HG03378 (cell line): Measurements from ENCODE around the gene ROCK1.
A peak's percentile ranks its signal among the peaks of the same experiment; 100 is the strongest.
"Not testable (repeated sequence)": the region's sequence is repeated elsewhere in the genome, so short reads cannot be mapped to it uniquely, and the experiment has no call there.

Experiments
- ATAC-seq: cut with Tn5 transposase; IDR thresholded peaks from one replicate; pipeline ENCODE4 v1.9.1; 2021; ENCODE audit warnings: mild to moderate bottlenecking, moderate library complexity; ENCODE audit not compliant: unreplicated experiment

The ROCK1 gene

GRCh38 chr18:21056545-21056944 lies 55.1 kb downstream of the ROCK1 start:
- no peak for ATAC-seq

- no peak for ATAC-seq
These were observed 57.3 kb downstream of the ROCK1 start for GRCh38 chr18:21054252-21054821.

DNA sequence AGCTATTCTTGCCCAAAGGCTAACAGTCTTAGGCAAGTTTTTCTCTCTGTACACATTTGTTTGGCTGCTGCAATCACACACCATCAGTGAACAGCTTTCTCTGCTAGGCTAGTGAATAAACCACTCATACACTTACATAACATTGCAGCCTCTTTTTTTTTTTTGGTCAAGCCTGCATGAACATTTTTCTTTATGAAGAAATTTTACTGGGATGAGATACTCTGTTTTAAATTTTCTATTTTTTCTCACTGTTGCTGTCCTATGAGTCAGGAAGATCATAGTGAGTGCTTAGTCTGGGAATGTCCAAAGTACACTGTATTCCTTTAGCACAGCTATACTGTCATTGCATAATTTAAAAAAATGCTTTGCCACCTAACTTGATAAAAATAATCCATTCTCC lies 58.5 kb downstream of the ROCK1 start:
- ATAC-seq = no peak

- ATAC-seq = no peak
These were observed 59.2 kb downstream of the ROCK1 start for GRCh38 chr18:21052385-21052784.

DNA sequence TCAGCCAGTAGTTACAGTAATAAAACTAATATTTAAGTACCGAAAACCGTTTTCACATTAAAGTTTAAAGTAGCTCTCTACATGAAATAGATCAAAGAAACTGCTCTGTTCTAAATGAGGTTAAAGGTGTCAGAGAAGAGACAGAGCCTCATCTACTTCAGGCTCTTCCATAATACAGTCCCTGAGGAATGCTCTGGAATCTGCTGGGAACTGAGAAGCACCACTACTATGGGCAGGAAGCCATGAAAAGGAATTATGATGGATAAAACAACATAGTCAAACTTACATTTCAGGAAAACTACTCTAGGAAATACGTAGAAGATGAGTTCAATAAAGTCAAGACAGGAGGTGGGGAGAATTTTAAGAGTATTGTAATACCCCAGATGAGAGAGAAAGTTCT lies 60.0 kb downstream of the ROCK1 start:
- no peak for ATAC-seq

GRCh38 chr18:21049306-21049705 lies 62.3 kb downstream of the ROCK1 start:
- ATAC-seq = no peak

GRCh38 chr18:21047126-21047525 lies 64.5 kb downstream of the ROCK1 start:
- ATAC-seq = no peak

- ATAC-seq = no peak
These were observed 71.1 kb downstream of the ROCK1 start for GRCh38 chr18:21040466-21040865.

DNA sequence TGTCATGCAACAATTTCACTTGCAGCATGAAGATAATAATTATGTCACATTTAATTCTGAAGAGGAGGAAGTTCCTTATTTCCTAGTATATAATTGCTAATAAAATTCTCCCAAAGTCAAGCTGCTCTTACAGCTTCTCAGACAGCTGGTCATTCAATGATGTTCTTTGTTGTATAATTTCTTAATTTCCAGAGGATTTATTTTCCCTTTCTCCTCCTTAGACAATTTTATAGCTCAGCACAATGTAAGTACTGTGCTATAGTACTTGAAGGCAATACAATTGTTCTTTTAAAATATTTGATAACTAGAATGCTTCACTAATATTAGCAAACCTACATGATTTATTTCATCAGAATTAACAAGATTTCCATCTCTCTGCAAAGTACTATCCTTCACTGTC lies 73.4 kb downstream of the ROCK1 start:
- no peak for ATAC-seq

- no peak for ATAC-seq
These were observed 79.8 kb downstream of the ROCK1 start for GRCh38 chr18:21031845-21032244.

DNA sequence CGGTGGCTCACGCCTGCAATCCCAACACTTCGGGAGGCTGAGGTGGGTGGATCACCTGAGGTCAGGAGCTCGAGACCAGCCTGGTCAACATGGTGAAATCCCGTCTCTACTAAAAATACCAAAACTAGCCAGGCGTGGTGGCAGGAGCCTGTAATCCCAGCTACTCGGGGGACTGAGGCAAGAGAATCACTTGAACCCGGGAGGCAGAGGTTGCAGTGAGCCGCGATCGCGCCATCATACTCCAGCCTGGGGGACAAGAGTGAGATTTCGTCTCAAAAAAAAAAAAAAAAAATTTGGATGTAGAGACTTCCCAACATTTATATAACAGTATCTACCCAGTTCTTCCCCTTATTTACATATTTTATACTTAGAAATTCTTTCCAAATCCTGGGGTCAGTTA lies 93.4 kb downstream of the ROCK1 start:
- ATAC-seq = not testable (repeated sequence)

GRCh38 chr18:21012308-21012707 lies 99.3 kb downstream of the ROCK1 start:
- no peak for ATAC-seq

GRCh38 chr18:21004726-21005125 lies 106.9 kb downstream of the ROCK1 start:
- ATAC-seq = no peak

DNA sequence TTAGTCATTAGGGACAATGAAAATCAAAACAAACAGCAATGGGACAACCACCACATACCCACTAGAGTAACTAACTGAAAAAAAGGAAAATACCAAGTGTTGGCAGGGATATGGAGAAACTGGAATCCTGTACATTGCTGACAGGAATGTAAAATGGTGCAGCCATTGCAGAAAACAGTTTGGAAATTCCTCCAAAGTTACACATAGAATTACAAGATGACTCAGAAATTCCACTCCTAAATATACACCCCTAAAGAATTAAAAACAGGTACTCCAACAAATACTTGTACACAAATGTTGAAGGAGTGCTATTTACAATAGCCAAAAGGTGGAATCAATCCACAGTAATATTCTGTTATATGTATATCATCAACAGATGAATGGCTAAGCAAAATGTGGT lies 110.9 kb downstream of the ROCK1 start:
- no peak for ATAC-seq

DNA sequence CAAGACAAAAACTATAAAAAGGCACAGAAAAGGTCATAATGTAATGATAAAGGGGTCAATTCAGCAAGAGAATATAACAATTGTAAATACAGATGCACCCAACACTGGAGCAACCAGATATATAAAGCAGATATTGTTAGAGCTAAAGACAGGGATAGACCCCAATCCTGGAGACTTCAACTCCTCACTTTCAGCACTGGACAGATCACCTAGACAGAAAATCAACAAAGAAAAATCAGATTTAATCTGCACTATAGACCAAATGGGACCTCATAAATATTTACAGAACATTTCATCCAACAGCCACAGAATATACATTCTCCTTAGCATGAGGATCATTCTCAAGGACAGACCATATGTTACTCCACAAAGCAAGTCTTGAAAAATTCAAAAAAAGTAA lies 114.2 kb downstream of the ROCK1 start:
- no peak for ATAC-seq

DNA sequence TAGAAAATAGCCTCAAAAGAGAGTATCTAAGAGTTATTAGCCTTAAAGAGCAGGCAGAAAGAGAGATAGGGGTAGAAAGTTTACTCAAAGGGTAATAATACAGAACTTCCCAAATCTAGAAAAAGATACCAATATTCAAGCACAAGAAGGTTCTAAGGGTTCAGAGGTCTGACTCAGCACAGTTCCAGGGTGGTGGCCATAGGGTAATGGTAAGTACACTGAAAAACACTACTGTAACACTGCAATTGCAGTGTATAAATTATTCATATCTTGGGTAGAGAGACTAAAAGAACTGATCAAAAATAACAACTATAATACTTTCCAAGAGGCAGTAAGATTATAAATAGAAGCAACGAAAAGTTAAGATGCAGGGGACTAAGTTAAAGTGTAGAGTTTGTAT lies 115.2 kb downstream of the ROCK1 start:
- ATAC-seq = no peak

- no peak for ATAC-seq
These were observed 122.9 kb downstream of the ROCK1 start for GRCh38 chr18:20988726-20989125.

- no peak for ATAC-seq
These were observed 136.5 kb downstream of the ROCK1 start for GRCh38 chr18:20975077-20975476.

DNA sequence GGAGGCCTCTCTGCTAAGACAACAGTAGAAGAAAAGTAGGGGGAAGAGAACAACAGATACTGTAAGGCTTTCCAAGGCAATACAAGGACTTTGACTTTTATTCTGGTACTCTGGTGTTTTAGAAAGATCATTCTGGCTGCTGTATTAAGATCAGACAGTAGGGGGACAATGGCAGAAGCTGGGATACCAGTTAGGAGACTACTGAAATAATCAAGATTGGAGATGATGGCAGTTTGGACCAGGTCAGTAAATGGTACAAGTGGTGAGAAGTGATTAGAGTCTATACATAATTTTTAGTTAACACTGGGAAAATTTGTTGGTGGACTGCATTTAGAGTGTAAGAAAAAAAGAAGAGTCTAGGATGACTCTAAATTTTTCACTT lies 139.7 kb downstream of the ROCK1 start:
- peak; percentile 61 for ATAC-seq

DNA sequence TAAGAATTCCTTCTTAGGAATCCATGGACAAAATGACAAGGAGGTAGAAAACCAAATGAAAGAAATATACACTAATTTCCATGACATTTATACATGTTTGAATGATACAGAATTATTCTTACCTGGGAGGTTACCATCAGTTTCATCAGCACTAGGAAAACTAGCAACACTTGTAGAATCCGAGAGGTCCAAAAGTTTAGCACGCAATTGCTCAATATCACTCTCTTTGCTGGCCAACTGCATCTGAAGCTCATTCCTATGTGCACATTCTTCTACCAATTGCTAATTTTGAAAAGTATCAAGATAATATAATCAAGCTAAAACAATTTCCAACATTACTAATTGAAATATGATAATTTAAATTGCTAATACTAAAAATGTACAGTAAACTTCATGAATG lies 144.8 kb downstream of the ROCK1 start:
- ATAC-seq = no peak

DNA sequence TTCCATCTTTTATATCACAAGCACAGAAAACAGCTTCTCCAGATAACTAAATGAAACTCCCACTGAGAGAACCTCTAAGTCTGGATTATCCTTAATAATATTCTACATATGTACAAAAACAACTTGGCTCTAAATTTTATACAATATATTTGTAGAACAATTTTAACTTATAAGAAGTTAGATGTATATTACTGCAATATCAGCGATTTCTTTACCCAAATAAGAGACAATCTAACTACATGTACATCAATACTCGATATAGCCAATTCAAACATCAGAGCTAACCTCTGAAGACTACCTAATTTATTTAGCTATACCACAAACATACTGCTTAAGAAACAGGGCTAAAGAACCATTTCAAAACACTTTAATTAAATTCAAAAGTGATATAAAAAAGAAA lies 148.6 kb downstream of the ROCK1 start:
- no peak for ATAC-seq

GRCh38 chr18:20960735-20961134 lies 150.9 kb downstream of the ROCK1 start:
- ATAC-seq = no peak

GRCh38 chr18:20950827-20951226 lies 160.8 kb downstream of the ROCK1 start:
- ATAC-seq = peak; percentile 68
